Mucosa of stomach (tissue), 1 donor: ENCODE measurements around the gene NPDC1.

Experiments used
- H3K27me3 ChIP-seq: one replicate; pipeline ENCODE4 v1.7.0; 2013; ENCODE audit warnings: mild to moderate bottlenecking, low read length; ENCODE audit not compliant: control insufficient read depth, insufficient read depth
- H3K36me3 ChIP-seq: one replicate; pipeline ENCODE4 v1.7.0; 2013; ENCODE audit warnings: low read length; ENCODE audit not compliant: control insufficient read depth, insufficient read depth
- H3K4me1 ChIP-seq: one replicate; pipeline ENCODE4 v1.7.0; 2013; ENCODE audit warnings: mild to moderate bottlenecking, low read length; ENCODE audit not compliant: control insufficient read depth, insufficient read depth
- H3K4me3 ChIP-seq: one replicate; pipeline ENCODE4 v1.7.0; 2013; ENCODE audit warnings: low read length
- H3K9ac ChIP-seq: one replicate; pipeline ENCODE4 v1.7.0; 2013; ENCODE audit warnings: mild to moderate bottlenecking, low read length, moderate library complexity
- H3K9me3 ChIP-seq: one replicate; pipeline ENCODE4 v1.7.0; 2013; ENCODE audit warnings: mild to moderate bottlenecking, low read length, moderate library complexity; ENCODE audit not compliant: control insufficient read depth
- donor health status: Pancreatic carcinoma.

Gene NPDC1

GRCh38 chr9:137062384-137062783 lies 16.4 kb upstream of the NPDC1 start:
- H3K36me3 ChIP-seq: no peaks in the 10 kb centered on the region
- H3K4me1 ChIP-seq: peaks cover 17% of the 10 kb centered on the region
- H3K4me3 ChIP-seq: no peak overlapping the region
- H3K9me3 ChIP-seq: no peaks in the 10 kb centered on the region
- H3K27me3 ChIP-seq: no peaks in the 10 kb centered on the region
- no peak overlapping the region for H3K9ac ChIP-seq

DNA sequence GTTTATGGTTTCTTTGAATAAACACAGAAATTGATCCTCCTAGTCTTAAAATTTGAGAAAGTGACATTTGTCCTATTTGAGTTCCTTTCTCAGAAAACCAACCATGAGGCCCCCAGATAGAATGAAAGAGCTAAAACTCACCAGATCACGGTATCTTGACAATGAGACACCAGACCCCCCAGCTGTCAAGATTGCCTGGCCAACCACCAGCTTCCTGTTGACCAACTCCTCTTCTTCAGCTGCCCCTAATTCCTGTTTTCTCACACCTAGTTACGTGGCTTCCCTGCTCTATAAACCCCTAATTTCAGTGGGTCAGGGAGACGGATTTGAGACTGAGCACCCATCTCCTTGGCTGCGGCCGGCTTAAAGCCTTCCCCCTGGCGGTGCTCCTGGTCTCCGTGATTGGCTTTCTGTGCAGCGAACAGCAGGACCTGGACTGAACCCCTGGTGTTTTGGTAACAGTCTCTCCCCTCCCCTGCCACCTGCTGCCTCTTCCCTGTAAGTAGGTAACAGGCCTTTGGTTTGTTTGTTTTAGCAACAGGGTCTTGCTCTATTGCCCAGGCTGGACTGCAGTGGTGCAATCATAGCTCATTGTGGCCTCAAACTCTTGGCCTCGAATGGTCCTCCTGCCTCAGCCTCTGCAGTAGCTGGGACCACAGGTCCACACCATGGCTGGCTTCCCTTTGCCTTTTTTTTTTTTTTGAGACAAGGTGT lies 12.7 kb upstream of the NPDC1 start:
- Histone ChIP-seq H3K9ac (no peak overlapping the region), H3K4me1 (peaks cover 36% of the 10 kb centered on the region), H3K4me3 (no peak overlapping the region)

GRCh38 chr9:137057545-137057944 lies 11.6 kb upstream of the NPDC1 start:
- Histone ChIP-seq H3K36me3 (no peaks in the 10 kb centered on the region), H3K9me3 (no peaks in the 10 kb centered on the region), H3K4me1 (peaks cover 44% of the 10 kb centered on the region), H3K27me3 (peaks cover 12% of the 10 kb centered on the region), H3K4me3 (no peak overlapping the region), H3K9ac (no peak overlapping the region)

More for the DNA sequence above, 12.7 kb upstream of the NPDC1 start:
- no peaks in the 10 kb centered on the region for H3K36me3 ChIP-seq
- no peaks in the 10 kb centered on the region for H3K9me3 ChIP-seq
- peaks cover 4% of the 10 kb centered on the region for H3K27me3 ChIP-seq

- H3K9me3 ChIP-seq: no peaks in the 10 kb centered on the region
- H3K27me3 ChIP-seq: peaks cover 17% of the 10 kb centered on the region
- peaks cover 44% of the 10 kb centered on the region for H3K4me1 ChIP-seq
- no peak overlapping the region for H3K9ac ChIP-seq
- no peaks in the 10 kb centered on the region for H3K36me3 ChIP-seq
- H3K4me3 ChIP-seq: no peak overlapping the region
These were observed 10.9 kb upstream of the NPDC1 start for GRCh38 chr9:137056739-137057415.

GRCh38 chr9:137055385-137056364 lies 9.7 kb upstream of the NPDC1 start:
- no peak overlapping the region for H3K4me3 ChIP-seq
- H3K4me1 ChIP-seq: peaks cover 44% of the 10 kb centered on the region
- no peaks in the 10 kb centered on the region for H3K9me3 ChIP-seq
- H3K36me3 ChIP-seq: no peaks in the 10 kb centered on the region
- peaks cover 17% of the 10 kb centered on the region for H3K27me3 ChIP-seq
- H3K9ac ChIP-seq: peak overlapping the region; percentile 73

- no peaks in the 10 kb centered on the region for H3K9me3 ChIP-seq
- peak overlapping the region; percentile 73 for H3K9ac ChIP-seq
- H3K27me3 ChIP-seq: peaks cover 18% of the 10 kb centered on the region
- H3K36me3 ChIP-seq: no peaks in the 10 kb centered on the region
- H3K4me1 ChIP-seq: peaks cover 44% of the 10 kb centered on the region
- no peak overlapping the region for H3K4me3 ChIP-seq
These were observed 9.0 kb upstream of the NPDC1 start for GRCh38 chr9:137054932-137055384.

DNA sequence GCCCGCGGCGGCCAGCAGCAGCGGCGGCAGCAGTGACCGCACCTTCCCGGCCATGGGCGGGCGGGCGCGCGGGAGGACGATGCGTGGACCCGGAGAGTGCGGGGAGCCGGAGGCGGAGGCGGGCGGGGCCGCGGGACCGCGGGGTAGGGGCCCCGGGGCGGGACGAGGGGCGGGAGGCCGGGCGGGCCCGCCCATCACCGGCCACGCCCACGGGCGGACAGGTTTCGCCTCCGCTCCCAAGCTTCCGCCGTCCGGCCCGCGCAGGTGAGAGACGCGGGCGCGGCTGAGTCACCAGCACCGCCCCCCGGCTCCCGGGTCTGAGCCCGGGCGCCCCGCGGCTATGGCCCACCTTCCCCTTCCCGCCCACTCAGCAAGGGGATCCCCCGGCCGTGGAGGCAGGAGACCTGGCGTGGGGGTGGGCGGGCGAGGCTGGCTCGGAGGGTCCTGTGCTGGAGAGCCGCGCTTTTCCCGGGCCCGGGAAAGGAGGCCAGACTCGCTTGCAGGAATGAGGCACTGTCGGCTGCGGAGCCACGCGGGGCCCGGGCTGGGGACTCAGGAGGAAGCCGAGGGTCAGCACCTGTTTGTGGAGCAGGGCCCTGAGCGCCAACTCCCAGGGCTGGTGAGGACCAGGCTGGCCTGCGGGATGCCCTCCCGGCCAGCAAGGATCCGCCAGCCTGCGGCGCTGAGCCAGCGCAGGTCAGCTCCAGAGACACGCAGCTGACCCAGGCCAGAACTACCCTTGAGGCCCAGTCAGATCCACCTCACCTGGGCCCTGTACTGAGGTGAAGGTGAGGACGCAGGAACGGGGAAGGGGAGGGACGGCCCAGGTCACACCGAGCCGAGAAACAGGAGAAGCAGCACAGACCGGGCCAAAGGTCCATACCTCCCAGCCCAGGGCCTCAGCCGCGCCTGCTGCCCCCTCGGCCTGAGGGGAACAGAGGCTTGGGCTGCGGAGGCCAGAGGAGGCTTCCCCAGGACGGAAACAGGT lies 8.3 kb upstream of the NPDC1 start, which contains the start of gene ENTPD2:
TSS of gene ENTPD2 (minus strand) at position 118 of the 988 bp plus-strand sequence. CDS start at position 54, 64 bp downstream.
- H3K36me3 ChIP-seq: no peaks in the 10 kb centered on the region
- H3K27me3 ChIP-seq: peaks cover 25% of the 10 kb centered on the region
- no peak within 1 kb of the TSS for H3K4me3 ChIP-seq
- H3K9ac ChIP-seq: peak within 1 kb of the TSS; percentile 73
- H3K9me3 ChIP-seq: no peaks in the 10 kb centered on the region
- H3K4me1 ChIP-seq: peaks cover 47% of the 10 kb centered on the region

DNA sequence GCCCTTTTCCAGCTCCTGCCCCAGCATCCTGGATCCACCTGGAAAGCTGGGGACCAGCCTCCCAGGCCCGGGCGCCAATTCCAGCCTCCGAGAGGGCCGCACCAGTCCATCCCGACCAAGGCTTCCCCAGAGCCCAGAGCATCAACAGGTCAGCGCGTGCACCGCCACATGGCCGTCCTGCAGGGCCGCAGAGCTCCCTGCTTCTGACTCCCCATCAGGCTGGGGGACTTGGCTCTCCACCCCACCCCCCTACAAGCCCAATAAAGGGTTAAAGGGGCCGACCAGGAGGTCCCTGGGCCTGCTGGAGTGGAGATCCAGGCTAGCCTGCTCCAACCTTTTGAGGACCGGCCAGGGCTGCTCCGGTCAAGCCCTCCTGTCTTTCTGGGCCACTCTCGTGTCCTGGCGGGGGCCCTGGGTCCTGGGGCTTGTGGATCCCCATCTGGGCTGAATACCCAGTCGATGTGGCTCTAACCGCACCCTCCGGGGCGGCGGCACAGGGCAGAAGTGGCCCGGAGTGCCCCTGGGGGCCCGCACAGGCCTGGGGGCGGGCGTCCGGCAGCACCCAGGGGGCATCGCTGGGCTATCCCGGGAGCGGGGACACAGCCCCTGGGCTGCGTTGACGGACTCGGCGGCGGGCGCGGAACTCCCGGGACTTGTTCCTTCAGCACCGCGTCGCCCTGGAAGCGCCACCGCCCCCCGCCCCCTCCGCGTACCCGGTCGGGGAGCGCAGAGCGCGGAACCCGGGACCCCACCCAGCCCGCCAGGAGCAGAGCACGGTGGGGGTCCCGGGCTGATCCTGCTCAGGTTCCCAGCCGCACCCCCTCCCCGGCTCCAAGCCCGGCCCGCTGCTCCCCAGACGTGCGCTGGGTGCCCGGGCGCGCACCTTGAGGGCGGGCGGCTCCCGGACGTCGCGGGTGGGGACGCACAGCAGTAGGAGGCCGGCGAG lies 7.3 kb upstream of the NPDC1 start:
- Histone ChIP-seq H3K9me3 (no peaks in the 10 kb centered on the region), H3K9ac (peak overlapping the region; percentile 55), H3K27me3 (peaks cover 27% of the 10 kb centered on the region), H3K4me3 (no peak overlapping the region), H3K4me1 (peaks cover 47% of the 10 kb centered on the region), H3K36me3 (no peaks in the 10 kb centered on the region)

DNA sequence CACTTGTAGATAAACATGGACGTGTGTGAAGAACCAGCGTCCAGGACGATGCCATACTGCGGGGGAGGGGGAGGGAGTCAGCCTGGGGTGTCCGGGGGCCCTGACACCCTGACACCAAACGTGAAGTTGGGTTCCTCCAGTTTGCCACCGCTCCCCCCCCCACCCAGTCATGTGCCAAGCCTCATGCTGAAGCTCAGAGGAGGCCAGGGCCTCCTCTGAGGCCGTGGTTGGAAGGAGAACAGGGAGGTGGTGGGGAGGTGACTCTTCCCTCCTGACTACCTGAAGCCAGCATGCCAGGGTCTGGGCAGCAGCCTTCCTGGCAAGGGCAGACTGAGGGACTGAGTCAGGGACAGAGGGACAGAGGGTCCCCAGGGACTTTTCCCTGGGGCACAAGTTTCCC lies 6.3 kb upstream of the NPDC1 start:
- no peaks in the 10 kb centered on the region for H3K36me3 ChIP-seq
- H3K9me3 ChIP-seq: no peaks in the 10 kb centered on the region
- peaks cover 41% of the 10 kb centered on the region for H3K4me1 ChIP-seq
- H3K27me3 ChIP-seq: peaks cover 32% of the 10 kb centered on the region
- H3K9ac ChIP-seq: no peak overlapping the region
- H3K4me3 ChIP-seq: no peak overlapping the region

- Histone ChIP-seq H3K36me3 (no peaks in the 10 kb centered on the region), H3K4me3 (no peak overlapping the region), H3K9me3 (no peaks in the 10 kb centered on the region), H3K9ac (no peak overlapping the region), H3K27me3 (peaks cover 34% of the 10 kb centered on the region), H3K4me1 (peaks cover 37% of the 10 kb centered on the region)
These were observed 5.3 kb upstream of the NPDC1 start for GRCh38 chr9:137051145-137051724.
